Natural killer cell treated with Interleukin-12 subunit alpha and Interleukin-12 subunit beta and Interleukin-15 and Interleukin-18, amount 100 ng/mL, for 72 hours (primary cell): ENCODE measurements around the gene GAB2. TPM values are rescaled to one million over a fixed set of nuclear protein-coding genes. Genes with fewer than 3 reads are reported as not detected.
A peak's percentile ranks its signal among the peaks of the same experiment; 100 is the strongest.
"Not testable (repeated sequence)": the region's sequence is repeated elsewhere in the genome, so short reads cannot be mapped to it uniquely, and the experiment has no call there.

ENCODE experiments used
- ATAC-seq, 2 donors: fragments of 150-1000 bp; cut with Tn5 transposase in 1 of 2; sonication (Bioruptor Pico), chemical (Tn5 transposase) in 1 of 2; 2 replicates each; pipeline ENCODE4 v1.10.0; 2021
- DNase-seq: peaks from one replicate; pipeline ENCODE4 v3.0.0; 2022; ENCODE audit warnings: low spot score
- H3K27ac Mint-ChIP-seq, 2 donors: 1 replicate in 1 of 2; 2 replicates in 1 of 2; pipeline ENCODE4 v1.8.0; 2022; ENCODE audit warnings: mixed read lengths in 2 of 2, mild to moderate bottlenecking in 1 of 2, moderate library complexity in 1 of 2
- H3K27me3 Mint-ChIP-seq, 2 donors: 1 replicate in 1 of 2; 2 replicates in 1 of 2; pipeline ENCODE4 v1.8.0; 2022; ENCODE audit warnings: mixed read lengths in 2 of 2
- H3K36me3 Mint-ChIP-seq: one replicate; pipeline ENCODE4 v1.8.0; 2022; ENCODE audit warnings: mixed read lengths
- H3K4me1 Mint-ChIP-seq, 2 donors: 1 replicate in 1 of 2; 2 replicates in 1 of 2; pipeline ENCODE4 v1.8.0; 2022; ENCODE audit warnings: low read depth in 2 of 2, mixed read lengths in 2 of 2, mild to moderate bottlenecking in 1 of 2
- H3K4me3 Mint-ChIP-seq: one replicate; pipeline ENCODE4 v1.8.0; 2022; ENCODE audit warnings: mixed read lengths
- H3K9me3 Mint-ChIP-seq: 2 replicates; pipeline ENCODE4 v1.8.0; 2022; ENCODE audit warnings: mixed read lengths
- total RNA-seq, 2 donors: library from RNA; stranded (reverse); gene quantifications; one replicate each; pipeline ENCODE4 v1.2.3, GENCODE V29; 2022

Gene GAB2
- total RNA-seq, 2 donors from 2014 or later, result 1.9 to 8.7 TPM

DNA sequence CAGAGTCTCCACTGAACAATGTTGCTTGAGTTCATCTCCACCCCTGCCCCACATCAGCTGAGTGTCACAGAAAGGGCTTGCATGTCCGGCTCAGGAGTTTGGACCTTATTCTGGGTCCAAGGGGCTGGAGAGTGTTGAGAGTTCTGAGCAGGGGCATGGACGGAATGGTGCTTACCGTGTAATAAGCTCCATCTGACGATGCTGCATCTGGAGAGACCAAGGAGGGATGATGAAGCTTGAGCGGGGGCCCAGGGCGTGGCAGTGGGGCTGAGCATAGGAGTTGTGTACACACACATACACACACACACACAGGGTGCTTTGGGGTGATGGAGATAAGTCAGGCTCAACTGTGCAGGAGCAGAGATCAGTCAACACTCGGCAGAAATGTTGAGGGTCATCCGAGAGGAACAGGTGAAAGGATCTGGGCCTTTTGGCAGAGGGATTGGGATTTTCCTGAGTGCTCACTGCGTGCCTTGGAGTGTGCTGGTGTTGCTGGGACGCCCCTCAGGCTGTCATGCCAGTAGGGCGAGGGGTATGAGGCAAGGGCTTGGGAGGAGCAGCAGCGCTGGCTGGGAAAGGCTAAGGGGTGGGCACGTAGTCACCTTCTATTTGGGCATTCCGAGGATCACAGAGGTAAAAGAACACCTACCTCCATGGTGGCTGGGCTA is 226.6 kb downstream of the GAB2 start:
- Mint-ChIP-seq H3K27ac (no peak overlapping the region), H3K36me3 (no peaks in the 10 kb centered on the region), H3K4me1 (peaks cover 40 to 43% of the 10 kb centered on the region in 2 donors), H3K27me3 (no peaks in the 10 kb centered on the region), H3K4me3 (peak overlapping the region; percentile 99), H3K9me3 (no peaks in the 10 kb centered on the region)
- DNase-seq, result peak; percentile 49
- no peak for ATAC-seq

DNA sequence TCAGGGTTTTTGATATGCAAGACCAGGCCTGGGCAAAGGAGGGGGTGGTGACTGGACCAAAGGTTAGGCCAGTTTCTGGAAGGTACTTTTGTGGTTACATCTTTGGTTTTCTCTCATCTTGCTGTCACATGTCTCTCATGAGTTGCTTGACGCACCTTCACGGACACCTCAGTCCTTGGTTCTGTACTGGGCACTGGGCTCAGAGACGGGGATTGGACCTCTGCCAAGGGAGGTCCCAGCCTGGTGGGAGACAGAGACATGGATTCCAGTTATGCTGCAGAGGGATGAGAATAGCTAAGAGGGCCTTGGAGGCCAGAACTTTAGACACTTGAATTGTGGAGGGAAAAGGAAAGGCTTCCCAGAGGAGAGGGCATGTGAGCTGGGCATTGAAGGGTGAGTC is 227.2 kb downstream of the GAB2 start:
- DNase-seq (peak; percentile 34), ATAC-seq (no peak)
- Mint-ChIP-seq H3K4me1 (peaks cover 38 to 43% of the 10 kb centered on the region in 2 donors), H3K36me3 (no peaks in the 10 kb centered on the region), H3K9me3 (no peaks in the 10 kb centered on the region), H3K27ac (peak overlapping the region; percentile 84 to 93), H3K27me3 (no peaks in the 10 kb centered on the region), H3K4me3 (peak overlapping the region; percentile 99)

- Mint-ChIP-seq H3K4me3 (peak overlapping the region; percentile 99), H3K36me3 (no peaks in the 10 kb centered on the region), H3K9me3 (no peaks in the 10 kb centered on the region), H3K4me1 (peaks cover 38 to 43% of the 10 kb centered on the region in 2 donors), H3K27ac (peak overlapping the region; percentile 84 to 93), H3K27me3 (no peaks in the 10 kb centered on the region)
- no peak for ATAC-seq
- peak; percentile 23 for DNase-seq
Observed at GRCh38 chr11:78189851-78190250, 227.8 kb downstream of the GAB2 start.

GRCh38 chr11:78189174-78189724 is 228.4 kb downstream of the GAB2 start:
- H3K27ac Mint-ChIP-seq, result peak overlapping the region; percentile 84 to 93
- DNase-seq, result no peak
- H3K27me3 Mint-ChIP-seq, result no peaks in the 10 kb centered on the region
- H3K4me3 Mint-ChIP-seq, result peak overlapping the region; percentile 99
- no peaks in the 10 kb centered on the region for H3K9me3 Mint-ChIP-seq
- H3K36me3 Mint-ChIP-seq, result no peaks in the 10 kb centered on the region
- ATAC-seq, result no peak
- H3K4me1 Mint-ChIP-seq, result peaks cover 34 to 37% of the 10 kb centered on the region in 2 donors

DNA sequence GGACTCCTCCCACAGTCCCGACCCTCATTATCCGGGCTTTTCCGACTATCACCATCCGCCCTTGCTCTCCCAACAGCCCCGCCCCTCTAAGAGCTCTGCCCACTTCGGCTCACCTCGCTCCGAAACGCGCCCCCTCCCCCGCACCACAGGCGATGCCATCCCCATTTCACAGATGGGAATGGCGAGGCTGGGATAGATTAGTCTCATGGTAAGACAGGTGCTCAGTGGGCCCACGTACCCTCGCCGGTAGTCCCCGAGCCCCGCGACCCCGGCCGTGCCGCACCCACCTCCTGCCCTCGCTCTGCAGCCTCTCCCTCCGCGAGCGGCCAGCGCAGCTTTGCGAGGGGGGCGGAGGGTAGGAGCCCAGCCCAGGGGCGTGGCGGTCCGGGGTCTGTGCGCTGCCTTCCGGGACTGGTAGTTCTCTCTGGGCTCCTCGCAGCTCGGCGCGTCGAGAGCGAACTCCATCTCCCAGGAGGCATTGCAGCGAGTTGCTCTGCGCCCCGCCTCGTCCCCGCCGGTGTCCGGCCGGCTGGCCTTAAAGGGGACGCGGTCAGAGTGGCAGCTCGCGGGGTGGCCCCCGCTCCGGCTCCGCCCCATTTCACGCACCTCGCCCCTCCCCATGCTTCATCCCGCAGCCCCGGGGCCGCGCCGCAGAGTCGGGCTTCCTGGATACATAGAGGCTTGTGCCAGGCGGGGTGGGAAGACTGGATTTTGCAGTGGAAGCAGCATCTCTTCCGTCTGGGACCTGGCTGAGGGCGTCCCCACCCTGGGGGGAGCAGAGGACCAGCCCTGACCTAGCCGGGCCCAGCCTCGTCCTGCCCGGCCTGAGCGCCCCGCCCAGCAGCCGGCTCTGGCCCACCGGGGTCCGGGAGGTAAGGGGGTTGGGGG is 229.1 kb downstream of the GAB2 start, which contains the start of the genes KCTD21 and USP35:
Gene KCTD21, minus strand, starts transcription at position 341 of the 888 bp plus-strand sequence. CDS start 14,072 bp downstream, outside the sequence.
Gene USP35, plus strand, starts transcription at position 634 of the 888 bp plus-strand sequence. CDS start 7,327 bp downstream, outside the sequence.
- Mint-ChIP-seq H3K36me3 (no peaks in the 10 kb centered on the region), H3K27me3 (no peaks in the 10 kb centered on the region), H3K27ac (peak within 1 kb of the TSS; percentile 84 to 93), H3K9me3 (no peaks in the 10 kb centered on the region), H3K4me3 (peak within 1 kb of the TSS; percentile 99), H3K4me1 (peaks cover 34 to 36% of the 10 kb centered on the region in 2 donors)
- peak; percentile 97 to 98 for ATAC-seq
- peak; percentile 98 for DNase-seq

DNA sequence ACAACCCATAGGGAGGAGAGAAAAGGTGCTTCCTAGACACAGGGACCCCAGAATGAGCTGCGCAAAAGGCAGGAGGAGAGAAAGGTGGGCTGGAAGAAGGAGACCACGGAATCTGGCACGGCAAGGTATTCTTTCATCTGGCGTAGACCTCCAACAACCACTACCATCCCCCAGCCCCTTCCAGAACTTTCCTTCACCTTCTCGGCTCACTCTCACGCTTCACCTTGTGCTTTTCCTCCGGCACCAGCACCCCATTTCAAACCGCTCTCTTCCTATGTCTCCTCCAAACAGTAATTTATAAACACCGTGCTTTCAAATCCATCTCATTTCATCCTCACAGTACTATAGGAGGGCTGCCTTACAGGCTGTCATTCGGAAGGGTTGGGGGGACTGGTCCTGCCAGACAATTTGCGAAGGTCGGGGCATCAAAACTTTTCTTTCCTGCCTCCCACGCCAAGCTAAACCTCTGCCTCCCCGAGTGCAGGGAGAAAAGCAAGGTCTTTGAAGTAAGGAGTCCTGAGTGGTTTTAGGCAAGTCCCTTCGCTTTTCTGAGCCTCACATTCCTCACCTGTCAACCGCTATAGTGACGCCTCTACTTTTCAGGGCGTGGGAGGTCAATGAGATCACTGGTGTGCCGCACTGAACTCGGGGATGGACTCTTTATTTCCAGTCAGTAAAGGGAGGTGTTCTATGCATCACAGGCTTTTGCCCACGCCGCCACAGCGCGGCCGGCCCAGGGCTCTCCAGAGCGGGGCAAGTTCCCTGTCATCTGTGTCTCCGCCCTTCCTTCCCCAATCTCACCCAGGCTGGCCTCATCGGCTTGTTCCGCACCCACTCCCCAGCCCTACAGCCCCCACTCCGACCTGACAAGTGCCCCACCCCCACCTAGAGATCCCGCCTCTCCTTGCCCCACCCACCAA is 230.0 kb downstream of the GAB2 start:
- Mint-ChIP-seq H3K4me3 (peak overlapping the region; percentile 99), H3K27me3 (no peaks in the 10 kb centered on the region), H3K27ac (peak overlapping the region; percentile 84 to 93), H3K4me1 (peaks cover 36 to 37% of the 10 kb centered on the region in 2 donors), H3K9me3 (no peaks in the 10 kb centered on the region), H3K36me3 (no peaks in the 10 kb centered on the region)
- peak; percentile 42 for DNase-seq
- ATAC-seq, result peak; percentile 41 to 57

- DNase-seq, result no peak
- ATAC-seq, result no peak
- H3K36me3 Mint-ChIP-seq, result peaks cover 5% of the 10 kb centered on the region
- H3K9me3 Mint-ChIP-seq, result no peaks in the 10 kb centered on the region
- no peak overlapping the region for H3K4me3 Mint-ChIP-seq
- no peak overlapping the region for H3K27ac Mint-ChIP-seq
- H3K27me3 Mint-ChIP-seq, result no peaks in the 10 kb centered on the region
- H3K4me1 Mint-ChIP-seq, result peaks cover 0 to 14% of the 10 kb centered on the region in 2 donors
Observed at GRCh38 chr11:78181185-78181584, 236.4 kb downstream of the GAB2 start.

DNA sequence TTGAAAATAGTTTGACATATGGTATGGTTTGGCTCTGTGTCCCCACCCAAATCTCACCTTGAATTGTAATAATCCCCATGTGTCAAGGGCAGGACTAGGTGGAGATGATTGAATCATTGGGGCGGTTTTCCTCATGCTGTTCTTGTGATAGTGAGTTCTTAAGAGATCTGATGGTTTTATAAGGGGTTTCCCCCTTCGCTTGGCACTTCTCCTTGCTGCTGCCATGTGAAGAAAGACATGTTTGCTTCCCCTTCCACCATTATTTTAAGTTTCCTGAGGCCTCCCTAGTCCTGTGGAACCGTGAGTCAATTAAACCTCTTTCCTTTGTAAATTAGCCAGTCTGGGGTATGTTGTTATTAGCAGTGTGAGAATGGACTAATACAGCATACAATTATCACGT is 236.9 kb downstream of the GAB2 start:
- H3K4me3 Mint-ChIP-seq, result no peak overlapping the region
- no peak overlapping the region for H3K27ac Mint-ChIP-seq
- ATAC-seq, result no peak
- H3K36me3 Mint-ChIP-seq, result peaks cover 5% of the 10 kb centered on the region
- H3K4me1 Mint-ChIP-seq, result peaks cover 0 to 14% of the 10 kb centered on the region in 2 donors
- no peaks in the 10 kb centered on the region for H3K27me3 Mint-ChIP-seq
- no peak for DNase-seq
- H3K9me3 Mint-ChIP-seq, result no peaks in the 10 kb centered on the region

- no peaks in the 10 kb centered on the region for H3K9me3 Mint-ChIP-seq
- H3K4me1 Mint-ChIP-seq, result peaks cover 0 to 14% of the 10 kb centered on the region in 2 donors
- H3K36me3 Mint-ChIP-seq, result peaks cover 5% of the 10 kb centered on the region
- peak overlapping the region in 1 of 2 donors; percentile 38 for H3K27ac Mint-ChIP-seq
- ATAC-seq, result no peak
- no peak for DNase-seq
- H3K4me3 Mint-ChIP-seq, result no peak overlapping the region
- H3K27me3 Mint-ChIP-seq, result no peaks in the 10 kb centered on the region
Observed at GRCh38 chr11:78179459-78180071, 238.1 kb downstream of the GAB2 start.

DNA sequence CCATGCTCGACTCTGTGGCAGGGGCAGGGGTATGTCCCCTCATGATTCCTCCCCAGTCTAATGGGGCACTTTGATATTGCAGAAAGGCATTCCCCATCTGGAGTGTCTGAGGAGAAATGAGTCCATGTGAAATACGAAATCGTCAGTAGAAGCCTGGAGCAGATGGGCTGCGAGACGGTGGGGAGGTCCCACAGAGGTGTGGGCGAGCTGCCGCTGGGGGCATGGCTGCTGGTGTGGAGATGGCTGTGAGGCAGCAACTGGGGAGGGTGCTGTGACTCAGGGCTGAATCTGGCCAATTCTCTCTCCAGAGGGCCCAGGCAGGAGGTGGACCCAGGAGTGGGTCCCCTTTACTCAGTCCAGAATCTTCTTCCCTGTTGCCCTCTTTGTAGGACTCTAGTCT is 240.4 kb downstream of the GAB2 start:
- Mint-ChIP-seq H3K36me3 (peaks cover 5% of the 10 kb centered on the region), H3K9me3 (no peaks in the 10 kb centered on the region), H3K27me3 (no peaks in the 10 kb centered on the region), H3K4me1 (peaks cover 0 to 10% of the 10 kb centered on the region in 2 donors), H3K27ac (no peak overlapping the region), H3K4me3 (no peak overlapping the region)
- ATAC-seq (no peak), DNase-seq (peak; percentile 13)

GRCh38 chr11:78176605-78177141 is 240.9 kb downstream of the GAB2 start:
- Mint-ChIP-seq H3K36me3 (peaks cover 5% of the 10 kb centered on the region), H3K27ac (no peak overlapping the region), H3K27me3 (no peaks in the 10 kb centered on the region), H3K4me3 (no peak overlapping the region), H3K9me3 (no peaks in the 10 kb centered on the region), H3K4me1 (peaks cover 0 to 10% of the 10 kb centered on the region in 2 donors)
- no peak for DNase-seq
- no peak for ATAC-seq

DNA sequence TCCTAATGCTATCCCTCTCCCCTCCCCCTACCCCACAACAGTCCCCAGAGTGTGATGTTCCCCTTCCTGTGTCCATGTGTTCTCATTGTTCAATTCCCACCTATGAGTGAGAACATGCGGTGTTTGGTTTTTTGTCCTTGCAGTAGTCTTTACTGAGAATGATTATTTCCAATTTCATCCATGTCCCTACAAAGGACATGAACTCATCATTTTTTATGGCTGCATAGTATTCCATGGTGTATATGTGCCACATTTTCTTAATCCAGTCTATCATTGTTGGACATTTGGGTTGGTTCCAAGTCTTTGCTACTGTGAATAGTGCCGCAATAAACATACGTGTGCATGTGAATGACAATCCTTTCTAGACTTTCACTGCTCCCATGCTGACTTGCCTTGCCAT is 241.8 kb downstream of the GAB2 start:
- not testable (repeated sequence) for DNase-seq, H3K27ac Mint-ChIP-seq, H3K27me3 Mint-ChIP-seq, H3K36me3 Mint-ChIP-seq, ATAC-seq, H3K4me1 Mint-ChIP-seq, H3K4me3 Mint-ChIP-seq, H3K9me3 Mint-ChIP-seq
